NB4 (cell line): ENCODE data around the gene EXOC4.

Experiments used
- CTCF ChIP-seq: IDR thresholded peaks from one replicate; pipeline ENCODE4 v1.5.1; 2012; ENCODE audit warnings: low read depth, low read length
- MYC ChIP-seq: IDR thresholded peaks from 2 replicates; pipeline ENCODE4 v1.6.1; 2011; ENCODE audit warnings: low read depth, low read length
- POLR2A ChIP-seq: IDR thresholded peaks from 2 replicates; pipeline ENCODE4 v1.6.1; 2011; ENCODE audit warnings: mild to moderate bottlenecking; ENCODE audit not compliant: insufficient read length; ENCODE audit errors: extremely low read depth

- TF ChIP-seq CTCF (no peak), POLR2A (no peak), MYC (no peak)
These were observed 618.9 kb downstream of the EXOC4 start for GRCh38 chr7:133871757-133872156.
